Kidney epithelial cell (primary cell): ENCODE measurements around the gene TMEM179. TPM values are rescaled to one million over a fixed set of nuclear protein-coding genes. Genes with fewer than 3 reads are reported as not detected.

Experiments used
- DNase-seq: peaks from one replicate; pipeline ENCODE4 v3.0.0-alpha.2; 2010; ENCODE audit warnings: low read depth
- H3K27me3 ChIP-seq: 2 replicates; pipeline ENCODE4 v1.6.0; 2011; ENCODE audit warnings: low read length; ENCODE audit not compliant: control insufficient read depth, insufficient read depth
- H3K36me3 ChIP-seq: 2 replicates; pipeline ENCODE4 v1.5.1; 2011; ENCODE audit warnings: low read length; ENCODE audit not compliant: control insufficient read depth, insufficient read depth
- H3K4me3 ChIP-seq: 2 replicates; pipeline ENCODE4 v1.5.1; 2011; ENCODE audit warnings: low read depth, mild to moderate bottlenecking, control low read depth, low read length
- CTCF ChIP-seq: IDR thresholded peaks from 2 replicates; pipeline ENCODE4 v1.5.1; 2011; ENCODE audit warnings: mild to moderate bottlenecking, moderate library complexity, low read length, control low read depth, inconsistent platforms; ENCODE audit not compliant: insufficient read depth, poor library complexity, severe bottlenecking
- total RNA-seq: library from RNA; depleted of rRNA; stranded (reverse); fragments of >200 nt; gene quantifications from 2 replicates; pipeline ENCODE4 v1.2.3, GENCODE V29; 2015

TMEM179 gene
- total RNA-seq, 1 donor from 2014 or later, result not detected

- Histone ChIP-seq H3K4me3 (no peak overlapping the region), H3K36me3 (no peaks in the 10 kb centered on the region), H3K27me3 (peaks cover 5% of the 10 kb centered on the region)
- no peak for TF ChIP-seq CTCF
- no peak for DNase-seq
Observed at GRCh38 chr14:104592292-104592672, 12.3 kb downstream of the TMEM179 start.

DNA sequence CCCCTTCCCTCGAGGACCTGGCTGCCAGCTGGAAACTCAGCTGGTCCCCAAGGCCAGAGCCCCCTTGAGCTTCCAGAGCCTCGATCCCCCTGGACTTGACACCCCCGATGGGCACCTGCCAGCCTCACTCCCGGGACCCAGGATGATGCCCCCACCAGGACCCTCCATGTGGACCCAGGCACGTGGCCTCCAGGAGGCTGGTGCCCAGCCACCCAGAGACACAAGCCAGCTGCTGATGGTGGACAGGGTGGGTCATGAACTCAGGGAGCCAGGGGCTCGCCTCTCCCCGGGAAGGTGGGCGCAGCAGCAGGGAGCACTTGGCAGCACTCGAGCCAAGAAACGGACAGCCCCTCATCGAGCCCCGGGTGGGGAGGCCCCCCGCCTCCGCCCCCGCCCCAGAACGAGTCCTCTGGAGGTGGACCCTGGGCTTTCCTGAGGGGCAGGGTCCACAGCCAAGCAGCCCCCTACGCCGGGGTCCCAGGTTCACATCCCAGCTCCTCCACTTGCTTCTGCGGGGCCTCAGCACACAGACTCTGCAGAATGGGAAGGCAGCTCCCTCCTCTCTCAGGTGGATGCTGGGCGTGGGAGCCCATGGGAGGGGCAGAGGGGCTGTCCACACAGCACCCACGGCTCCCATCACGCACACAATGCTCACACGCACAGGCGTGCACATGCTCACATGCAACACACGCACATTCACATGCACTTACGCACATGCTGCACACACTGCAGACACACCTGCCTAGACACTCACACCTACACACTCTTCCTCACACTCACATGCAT lies 12.9 kb downstream of the TMEM179 start:
- Histone ChIP-seq H3K27me3 (peaks cover 11% of the 10 kb centered on the region), H3K4me3 (no peak overlapping the region), H3K36me3 (no peaks in the 10 kb centered on the region)
- DNase-seq, result no peak
- TF ChIP-seq CTCF, result no peak

GRCh38 chr14:104591031-104591430 lies 13.5 kb downstream of the TMEM179 start:
- DNase-seq, result no peak
- H3K4me3 ChIP-seq, result no peak overlapping the region
- H3K36me3 ChIP-seq, result no peaks in the 10 kb centered on the region
- H3K27me3 ChIP-seq, result peaks cover 13% of the 10 kb centered on the region
- no peak for TF ChIP-seq CTCF

- DNase-seq, result no peak
- Histone ChIP-seq H3K27me3 (peaks cover 13% of the 10 kb centered on the region), H3K36me3 (no peaks in the 10 kb centered on the region), H3K4me3 (no peak overlapping the region)
- no peak for TF ChIP-seq CTCF
Observed at GRCh38 chr14:104590240-104590965, 14.2 kb downstream of the TMEM179 start.

DNA sequence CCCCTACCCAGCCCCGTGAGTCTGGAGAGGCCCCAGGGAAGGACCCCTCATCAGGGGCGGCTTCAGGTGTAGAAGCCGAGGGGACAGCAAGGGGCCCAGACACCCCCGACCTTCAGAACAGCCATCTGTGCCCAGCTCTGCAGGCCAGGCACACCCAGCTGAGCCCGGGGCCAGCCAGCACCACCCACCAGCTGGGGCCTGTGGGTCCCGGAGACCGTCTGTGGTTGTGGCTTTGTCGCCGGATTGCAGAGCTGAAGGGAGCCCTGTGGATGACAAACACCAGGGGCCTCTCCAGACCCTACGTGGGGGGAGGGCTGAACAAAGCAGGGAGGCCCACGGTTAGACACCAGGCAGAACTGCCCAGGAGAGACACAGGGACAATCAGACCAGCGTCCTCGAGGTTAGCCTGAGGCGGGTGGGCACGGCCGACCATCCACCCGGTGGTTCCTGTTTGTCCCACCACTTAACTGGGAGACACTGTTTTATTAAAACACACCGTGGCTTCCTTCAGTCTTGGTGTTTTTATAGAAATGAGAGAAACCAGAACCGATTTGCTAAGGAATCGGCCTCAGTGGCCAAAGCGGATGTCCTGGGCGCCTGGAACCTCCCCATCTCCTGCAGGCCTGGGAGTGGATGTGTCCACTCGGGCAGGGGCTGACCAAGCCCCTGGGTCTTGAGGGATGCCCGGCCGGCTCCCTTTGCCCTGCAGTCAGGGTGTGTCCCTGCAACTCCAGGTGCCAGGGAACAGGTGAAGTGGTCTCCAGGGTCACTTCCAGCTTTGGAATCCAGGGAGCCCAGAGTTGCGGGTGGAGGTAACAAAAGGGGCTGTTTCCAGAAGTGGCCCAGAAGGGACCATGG lies 15.0 kb downstream of the TMEM179 start:
- Histone ChIP-seq H3K27me3 (peaks cover 13% of the 10 kb centered on the region), H3K4me3 (no peak overlapping the region), H3K36me3 (no peaks in the 10 kb centered on the region)
- no peak for DNase-seq
- no peak for TF ChIP-seq CTCF
